ENCODE results near the gene CCL22.

- TF ChIP-seq CTCF (IDR thresholded peaks at IDR 0.05; ENCODE audit: insufficient read depth, low read length) (no peak), POLR2AphosphoS5 (IDR thresholded peaks at IDR 0.05; ENCODE audit: low read depth) (no peak), SPI1 (IDR thresholded peaks at IDR 0.05; ENCODE audit: borderline replicate concordance, low read depth) (no peak)
- TF ChIP-seq, protein P1, sequence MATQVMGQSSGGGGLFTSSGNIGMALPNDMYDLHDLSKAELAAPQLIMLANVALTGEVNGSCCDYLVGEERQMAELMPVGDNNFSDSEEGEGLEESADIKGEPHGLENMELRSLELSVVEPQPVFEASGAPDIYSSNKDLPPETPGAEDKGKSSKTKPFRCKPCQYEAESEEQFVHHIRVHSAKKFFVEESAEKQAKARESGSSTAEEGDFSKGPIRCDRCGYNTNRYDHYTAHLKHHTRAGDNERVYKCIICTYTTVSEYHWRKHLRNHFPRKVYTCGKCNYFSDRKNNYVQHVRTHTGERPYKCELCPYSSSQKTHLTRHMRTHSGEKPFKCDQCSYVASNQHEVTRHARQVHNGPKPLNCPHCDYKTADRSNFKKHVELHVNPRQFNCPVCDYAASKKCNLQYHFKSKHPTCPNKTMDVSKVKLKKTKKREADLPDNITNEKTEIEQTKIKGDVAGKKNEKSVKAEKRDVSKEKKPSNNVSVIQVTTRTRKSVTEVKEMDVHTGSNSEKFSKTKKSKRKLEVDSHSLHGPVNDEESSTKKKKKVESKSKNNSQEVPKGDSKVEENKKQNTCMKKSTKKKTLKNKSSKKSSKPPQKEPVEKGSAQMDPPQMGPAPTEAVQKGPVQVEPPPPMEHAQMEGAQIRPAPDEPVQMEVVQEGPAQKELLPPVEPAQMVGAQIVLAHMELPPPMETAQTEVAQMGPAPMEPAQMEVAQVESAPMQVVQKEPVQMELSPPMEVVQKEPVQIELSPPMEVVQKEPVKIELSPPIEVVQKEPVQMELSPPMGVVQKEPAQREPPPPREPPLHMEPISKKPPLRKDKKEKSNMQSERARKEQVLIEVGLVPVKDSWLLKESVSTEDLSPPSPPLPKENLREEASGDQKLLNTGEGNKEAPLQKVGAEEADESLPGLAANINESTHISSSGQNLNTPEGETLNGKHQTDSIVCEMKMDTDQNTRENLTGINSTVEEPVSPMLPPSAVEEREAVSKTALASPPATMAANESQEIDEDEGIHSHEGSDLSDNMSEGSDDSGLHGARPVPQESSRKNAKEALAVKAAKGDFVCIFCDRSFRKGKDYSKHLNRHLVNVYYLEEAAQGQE (IDR thresholded peaks at IDR 0.05; ENCODE audit: insufficient replicate concordance, low read depth): no peak
Measured at GRCh38 chr16:57343221-57343620, 15.4 kb upstream of the CCL22 start.
